ENCODE measurements around the gene MRPL42.
"Not testable (repeated sequence)": the region's sequence is repeated elsewhere in the genome, so short reads cannot be mapped to it uniquely, and the experiment has no call there.

MRPL42 gene

GRCh38 chr12:93467351-93468007 lies at the start of gene MRPL42:
Gene MRPL42 (plus strand): TSS chr12:93467514. CDS start chr12:93469286, 1,772 bp downstream.
- peak; percentile 84 for DNase-seq

GRCh38 chr12:93417967-93418480 lies 49.3 kb upstream of the MRPL42 start:
- no peak for DNase-seq

GRCh38 chr12:93419388-93420034 lies 47.8 kb upstream of the MRPL42 start:
- peak; percentile 67 for DNase-seq

- DNase-seq: no peak
These were observed 45.3 kb upstream of the MRPL42 start for GRCh38 chr12:93422050-93422449.

GRCh38 chr12:93425736-93426411 lies 41.4 kb upstream of the MRPL42 start:
- no peak for DNase-seq

GRCh38 chr12:93426412-93426805 lies 40.9 kb upstream of the MRPL42 start:
- DNase-seq: no peak

GRCh38 chr12:93427779-93428564 lies 39.3 kb upstream of the MRPL42 start:
- peak; percentile 40 for DNase-seq

- no peak for DNase-seq
These were observed 37.9 kb upstream of the MRPL42 start for GRCh38 chr12:93429448-93429847.

- DNase-seq: no peak
These were observed 37.5 kb upstream of the MRPL42 start for GRCh38 chr12:93429852-93430251.

GRCh38 chr12:93430280-93430679 lies 37.0 kb upstream of the MRPL42 start:
- DNase-seq: no peak

GRCh38 chr12:93432031-93432430 lies 35.3 kb upstream of the MRPL42 start:
- DNase-seq: not testable (repeated sequence)

- no peak for DNase-seq
These were observed 33.0 kb upstream of the MRPL42 start for GRCh38 chr12:93434256-93434865.

- DNase-seq: no peak
These were observed 28.9 kb upstream of the MRPL42 start for GRCh38 chr12:93438266-93439050.

GRCh38 chr12:93440043-93440835 lies 27.1 kb upstream of the MRPL42 start:
- DNase-seq: no peak

GRCh38 chr12:93441081-93441616 lies 26.2 kb upstream of the MRPL42 start:
- peak; percentile 28 for DNase-seq

GRCh38 chr12:93441617-93442410 lies 25.5 kb upstream of the MRPL42 start, which contains the start of gene UBE2N:
Gene UBE2N (minus strand): TSS chr12:93441947. CDS start chr12:93441884, 63 bp downstream.
- DNase-seq: peak; percentile 94

GRCh38 chr12:93442411-93443340 lies 24.6 kb upstream of the MRPL42 start:
- no peak for DNase-seq

GRCh38 chr12:93443576-93443975 lies 23.7 kb upstream of the MRPL42 start:
- no peak for DNase-seq
